ENCODE results near the gene PRKRA.

DNA sequence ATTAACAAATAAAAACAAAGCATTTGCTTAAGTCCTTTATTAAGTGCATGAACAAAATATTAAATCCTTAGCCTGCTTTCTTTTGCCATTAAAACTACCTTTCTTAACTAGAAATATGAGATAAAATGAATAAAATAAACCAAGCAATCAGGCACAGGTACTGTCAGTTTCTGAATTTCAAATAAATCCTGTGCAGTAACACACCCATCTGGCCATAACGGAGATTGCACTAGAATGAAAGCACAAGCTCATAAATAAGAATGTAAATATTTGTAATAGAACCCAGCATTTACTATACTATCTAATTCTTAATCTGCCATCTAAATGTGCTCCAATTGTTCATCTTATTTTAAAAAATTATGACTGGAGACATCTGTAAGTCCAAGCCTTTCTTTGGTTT lies 31.9 kb downstream of the PRKRA start:
- TF ChIP-seq CTCF (conservative IDR thresholded peaks at IDR 0.05) (peak; percentile 72), ZFX (IDR thresholded peaks at IDR 0.05) (no peak)
